HG03565 (cell line): ENCODE measurements around the gene TMEM233.

Source experiments
- ATAC-seq: cut with Tn5 transposase; IDR thresholded peaks from one replicate; pipeline ENCODE4 v1.9.1; 2021; ENCODE audit warnings: mild to moderate bottlenecking, moderate library complexity; ENCODE audit not compliant: unreplicated experiment

The TMEM233 gene

GRCh38 chr12:119593578-119594398, at the start of gene TMEM233:
Gene TMEM233, plus strand, starts transcription at chr12:119593774. Its CDS starts 75 bp downstream, at chr12:119593849.
- ATAC-seq, result no peak

GRCh38 chr12:119544765-119545625, 48.6 kb upstream of the TMEM233 start:
- no peak for ATAC-seq

- no peak for ATAC-seq
These were observed 47.2 kb upstream of the TMEM233 start for GRCh38 chr12:119546340-119546739.

GRCh38 chr12:119547001-119547400, 46.6 kb upstream of the TMEM233 start:
- ATAC-seq, result no peak

- ATAC-seq, result no peak
These were observed 36.7 kb upstream of the TMEM233 start for GRCh38 chr12:119556854-119557253.

GRCh38 chr12:119565404-119565803, 28.2 kb upstream of the TMEM233 start:
- no peak for ATAC-seq

GRCh38 chr12:119570771-119571170, 22.8 kb upstream of the TMEM233 start:
- no peak for ATAC-seq

- ATAC-seq, result no peak
These were observed 20.5 kb upstream of the TMEM233 start for GRCh38 chr12:119573086-119573485.

GRCh38 chr12:119574255-119574654, 19.3 kb upstream of the TMEM233 start:
- ATAC-seq, result no peak

GRCh38 chr12:119576118-119576810, 17.3 kb upstream of the TMEM233 start:
- ATAC-seq, result no peak

GRCh38 chr12:119576915-119577314, 16.7 kb upstream of the TMEM233 start:
- ATAC-seq, result no peak

GRCh38 chr12:119578112-119578511, 15.5 kb upstream of the TMEM233 start:
- ATAC-seq, result no peak

- no peak for ATAC-seq
These were observed 4.5 kb upstream of the TMEM233 start for GRCh38 chr12:119589097-119589496.

- no peak for ATAC-seq
These were observed 3.9 kb upstream of the TMEM233 start for GRCh38 chr12:119589634-119590033.

GRCh38 chr12:119592232-119592631, 1.3 kb upstream of the TMEM233 start:
- no peak for ATAC-seq

- ATAC-seq, result no peak
These were observed 791 bp downstream of the TMEM233 start for GRCh38 chr12:119594399-119594730.

GRCh38 chr12:119594772-119595445, 1.3 kb downstream of the TMEM233 start:
- no peak for ATAC-seq

GRCh38 chr12:119598159-119598558, 4.6 kb downstream of the TMEM233 start:
- no peak for ATAC-seq

- ATAC-seq, result no peak
These were observed 8.5 kb downstream of the TMEM233 start for GRCh38 chr12:119601877-119602733.

GRCh38 chr12:119602734-119603094, 9.1 kb downstream of the TMEM233 start:
- ATAC-seq, result no peak
